Anterior cingulate cortex (tissue), 58 donors: Measurements from ENCODE around the gene CFB.
"Not testable (repeated sequence)": the region's sequence is repeated elsewhere in the genome, so short reads cannot be mapped to it uniquely, and the experiment has no call there.

Experiments used
- DNase-seq, 58 donors: peaks; one replicate each; lab custom pipeline; 2025; lab: John Stamatoyannopoulos, UW

The CFB gene

GRCh38 chr6:31909298-31909697, 36.6 kb upstream of the CFB start:
- not testable (repeated sequence) for DNase-seq

DNA sequence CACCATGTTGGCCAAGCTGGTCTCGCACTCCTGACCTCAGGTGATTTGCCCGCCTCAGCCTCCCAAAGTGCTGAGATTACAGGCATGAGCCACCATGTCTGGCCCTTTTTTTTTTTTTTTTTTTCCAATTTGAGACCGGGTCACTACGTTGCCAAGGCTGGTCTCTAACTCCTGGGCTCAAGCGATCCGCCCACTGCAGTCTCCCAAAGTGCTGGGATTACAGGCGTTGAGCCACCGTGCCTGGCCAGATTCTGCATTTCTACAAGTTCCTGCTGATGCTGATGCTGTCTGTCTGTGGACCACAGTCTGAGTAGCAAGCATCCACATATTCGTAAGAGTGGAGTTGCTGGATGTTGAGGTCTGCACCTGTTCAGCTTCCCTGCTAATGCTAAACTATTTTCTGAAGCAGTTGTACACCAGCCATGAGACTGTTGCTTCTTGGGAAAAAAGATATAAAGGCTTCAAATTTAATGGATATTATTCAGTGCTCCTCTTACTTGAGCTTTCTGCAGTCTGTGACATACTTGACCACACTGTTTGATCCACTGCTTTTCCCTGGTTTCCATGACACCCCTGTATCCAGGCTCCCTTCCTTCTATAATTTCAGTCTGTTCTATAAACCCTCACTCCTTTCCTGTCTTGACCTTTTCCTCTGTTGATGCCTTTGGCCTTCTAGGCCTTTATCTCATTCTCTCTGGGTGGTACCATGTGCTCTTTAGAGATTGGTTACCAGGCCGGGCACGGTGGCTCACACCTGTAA, 33.9 kb upstream of the CFB start:
- no peak for DNase-seq

- DNase-seq: no peak
These were observed 30.5 kb upstream of the CFB start for GRCh38 chr6:31915351-31915750.

DNA sequence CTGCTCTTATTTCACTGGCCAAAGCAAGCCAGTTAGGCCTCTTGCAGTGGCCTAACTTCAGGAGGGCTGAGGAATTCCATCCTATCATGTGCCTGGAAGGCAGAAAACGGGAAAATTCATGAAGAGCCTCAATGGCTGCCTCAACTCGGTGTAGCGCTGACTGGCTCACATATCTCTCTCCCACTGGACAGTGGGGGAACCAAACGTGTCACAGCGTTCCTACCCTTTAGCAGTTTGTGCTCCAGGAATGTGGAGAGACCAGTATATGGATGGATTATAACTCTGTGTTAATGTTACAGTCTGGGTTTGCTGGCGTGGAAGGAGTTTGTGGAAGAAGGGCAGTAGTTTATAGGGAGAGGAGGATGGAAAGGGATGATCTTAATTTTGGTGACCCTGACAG, 30.1 kb upstream of the CFB start:
- no peak for DNase-seq

- DNase-seq: no peak
These were observed 27.7 kb upstream of the CFB start for GRCh38 chr6:31918069-31918720.

DNA sequence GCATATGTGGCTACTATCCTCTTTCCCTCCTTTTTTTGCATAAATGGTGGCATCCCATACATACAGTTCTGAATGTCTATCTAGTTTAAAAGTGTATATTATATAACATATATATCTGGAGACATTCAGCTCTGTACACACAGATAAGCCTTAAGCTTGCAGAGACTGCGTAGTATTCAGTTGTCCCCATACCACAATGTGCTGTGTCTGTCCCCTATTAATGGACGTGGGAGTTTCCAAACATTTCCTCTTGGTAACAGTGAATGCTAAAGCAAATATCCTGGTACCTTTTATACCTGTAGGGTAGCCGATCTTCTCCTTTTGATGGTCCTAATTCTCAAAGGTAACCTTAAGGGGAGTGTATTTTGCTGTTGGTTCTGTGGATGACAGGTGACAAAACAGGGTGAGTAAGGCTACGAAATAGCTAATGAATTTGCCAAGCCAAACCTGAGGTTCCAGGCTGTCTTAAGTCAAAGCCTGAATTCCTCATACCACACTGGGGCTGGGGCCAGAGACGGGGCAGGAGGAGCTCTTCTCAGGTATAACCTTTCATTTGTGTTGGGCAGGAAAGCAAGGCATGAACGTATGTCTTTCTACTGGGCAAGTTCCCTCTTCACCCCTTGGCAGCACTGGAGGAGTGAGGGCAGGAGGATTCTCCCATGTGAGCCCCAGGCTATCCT, 26.1 kb upstream of the CFB start:
- no peak for DNase-seq

DNA sequence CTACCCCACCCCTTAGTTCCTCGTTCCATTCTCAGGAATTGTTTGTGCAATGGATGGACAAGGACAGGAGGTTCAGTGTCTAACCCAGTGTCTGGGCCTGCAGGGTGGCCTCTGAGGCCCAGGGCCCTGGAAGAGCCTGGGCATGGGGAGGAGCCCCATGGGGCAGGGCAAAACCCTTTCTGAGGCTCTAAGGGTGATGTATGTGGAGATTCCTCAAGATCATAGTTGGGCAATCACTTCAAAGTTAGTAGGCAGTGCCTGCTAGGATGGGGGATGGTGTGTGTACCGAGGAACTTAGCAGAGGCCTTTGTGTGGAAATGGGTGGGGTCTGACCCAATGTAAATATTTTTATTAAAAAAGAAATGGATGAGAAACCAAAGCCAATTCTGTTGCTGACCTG, 25.1 kb upstream of the CFB start:
- no peak for DNase-seq

DNA sequence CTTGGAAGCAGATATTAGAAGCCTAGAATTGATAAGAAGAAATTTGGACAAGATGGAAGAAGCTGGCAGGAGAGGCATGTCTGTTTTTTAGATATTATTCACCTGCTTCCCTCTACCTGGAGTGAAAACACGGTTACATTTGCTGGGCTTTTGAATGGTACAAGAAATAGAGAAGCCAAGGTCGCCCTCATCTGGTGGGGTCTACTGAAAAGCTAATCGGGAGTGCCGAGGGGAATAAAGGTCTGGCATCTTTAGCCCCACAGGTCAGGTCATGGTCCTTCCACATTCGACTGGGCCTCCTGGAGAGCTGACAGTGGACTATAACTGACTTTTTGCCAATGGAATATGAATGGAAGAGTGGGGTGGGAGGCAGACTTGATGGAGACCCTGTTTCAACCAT, 23.0 kb upstream of the CFB start:
- DNase-seq: no peak

DNA sequence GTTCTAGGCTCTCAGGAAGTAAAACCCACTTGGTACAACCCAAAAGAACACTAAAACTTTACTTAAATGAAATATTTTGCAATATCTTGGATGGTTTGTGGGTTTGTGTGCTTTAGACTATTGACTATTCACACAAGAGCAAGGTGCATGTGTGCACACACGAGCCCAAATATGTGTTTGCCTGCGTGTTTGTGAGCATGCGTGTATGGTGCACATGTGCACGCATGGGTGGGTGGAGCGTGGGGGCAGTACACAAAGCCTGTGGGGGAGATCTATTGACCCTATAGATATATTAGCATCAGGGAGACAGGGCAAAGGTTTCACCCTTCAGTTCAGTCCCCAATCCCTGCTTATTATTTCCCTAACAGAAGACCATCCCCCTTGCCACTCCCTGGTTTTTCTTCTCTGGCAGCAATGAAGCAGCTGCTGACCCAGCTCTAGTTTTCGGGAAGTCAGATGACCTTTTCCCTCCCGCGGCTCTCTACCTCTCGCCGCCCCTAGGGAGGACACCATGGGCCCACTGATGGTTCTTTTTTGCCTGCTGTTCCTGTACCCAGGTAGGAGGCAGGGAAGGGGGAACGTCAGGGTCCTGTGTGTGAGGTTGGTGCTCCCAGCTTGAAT, 18.5 kb upstream of the CFB start, which contains the start of gene C2:
Gene C2 (plus strand): TSS at position 476 of the 621 bp plus-strand sequence. CDS start 36 bp downstream, at position 512.
- DNase-seq: peak in 4 of 58 donors; percentile 1 to 8 (median 4)

- DNase-seq: no peak
These were observed 17.8 kb upstream of the CFB start for GRCh38 chr6:31927863-31928671.

DNA sequence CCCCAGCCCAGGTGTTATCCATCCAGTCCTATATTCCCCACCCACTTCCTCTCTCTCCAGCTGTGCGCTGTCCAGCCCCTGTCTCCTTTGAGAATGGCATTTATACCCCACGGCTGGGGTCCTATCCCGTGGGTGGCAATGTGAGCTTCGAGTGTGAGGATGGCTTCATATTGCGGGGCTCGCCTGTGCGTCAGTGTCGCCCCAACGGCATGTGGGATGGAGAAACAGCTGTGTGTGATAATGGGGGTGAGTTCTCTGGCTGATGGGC, 17.3 kb upstream of the CFB start:
- no peak for DNase-seq

DNA sequence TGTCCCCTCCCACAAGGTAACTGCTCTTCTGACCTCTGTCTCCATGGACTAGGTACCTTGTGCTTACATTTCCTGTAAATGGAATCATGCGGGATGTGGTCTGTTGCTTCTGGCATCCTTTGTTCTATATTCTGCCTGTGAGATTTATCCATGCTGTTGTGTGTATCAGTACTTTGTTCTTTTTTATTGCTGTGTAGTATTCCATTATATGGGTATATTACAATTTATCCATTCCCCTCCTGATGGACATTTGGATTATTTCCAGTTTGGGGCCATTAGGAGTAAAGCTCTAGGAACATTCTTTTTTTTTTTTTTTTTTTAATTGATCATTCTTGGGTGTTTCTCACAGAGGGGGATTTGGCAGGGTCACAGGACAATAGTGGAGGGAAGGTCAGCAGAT, 14.9 kb upstream of the CFB start:
- no peak for DNase-seq

GRCh38 chr6:31932137-31932536, 13.8 kb upstream of the CFB start:
- not testable (repeated sequence) for DNase-seq

- DNase-seq: no peak
These were observed 12.4 kb upstream of the CFB start for GRCh38 chr6:31933537-31933936.

DNA sequence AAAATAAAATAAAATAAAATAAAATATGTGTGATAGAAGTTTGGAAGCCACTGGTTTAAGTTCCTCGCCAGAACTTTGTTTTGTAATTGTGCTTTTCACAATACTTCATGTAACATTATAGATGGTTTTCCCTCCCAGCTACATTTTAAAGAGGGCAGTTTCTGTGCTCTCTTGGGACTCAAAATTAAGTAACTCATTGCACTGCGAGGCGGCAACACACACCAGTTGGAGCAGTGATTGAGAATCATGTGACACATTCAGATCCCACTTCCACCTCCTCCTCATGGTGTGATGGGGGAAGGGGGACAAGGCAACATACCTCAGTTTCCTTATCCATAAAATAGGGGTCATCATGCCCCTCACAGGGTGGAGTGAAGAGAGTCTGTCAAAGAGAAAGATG, 10.9 kb upstream of the CFB start:
- DNase-seq: no peak

GRCh38 chr6:31935823-31936222, 10.1 kb upstream of the CFB start:
- no peak for DNase-seq

GRCh38 chr6:31940256-31940664, 5.6 kb upstream of the CFB start:
- no peak for DNase-seq

- no peak for DNase-seq
These were observed 2.2 kb upstream of the CFB start for GRCh38 chr6:31943742-31944141.

GRCh38 chr6:31945154-31945506, 765 bp upstream of the CFB start:
- DNase-seq: no peak

- DNase-seq: no peak
These were observed 533 bp downstream of the CFB start for GRCh38 chr6:31946370-31946885.
